Fibroblast of lung (primary cell): Measurements from ENCODE around the gene TOMM7.

Experiments
- CTCF ChIP-seq, 2 donors: IDR thresholded peaks in 1 of 2; conservative IDR thresholded peaks in 1 of 2; 1 replicate in 1 of 2; 2 replicates in 1 of 2; pipeline ENCODE4 v1.5.1; 2011 to 2012; ENCODE audit warnings: low read length in 2 of 2, control low read depth in 1 of 2, inconsistent platforms in 1 of 2, low read depth in 1 of 2, mild to moderate bottlenecking in 1 of 2
- EZH2 ChIP-seq: IDR thresholded peaks from 2 replicates; pipeline ENCODE4 v1.5.1; 2012; ENCODE audit warnings: low read length, control low read depth, mild to moderate bottlenecking; ENCODE audit errors: missing control alignments

GRCh38 chr7:22771194-22771871, 51.3 kb downstream of the TOMM7 start:
- no peak for TF ChIP-seq EZH2
- no peak for TF ChIP-seq CTCF (conservative IDR thresholded peaks at IDR 0.05 in 1 of 2, IDR thresholded peaks at IDR 0.05 in 1 of 2; ENCODE audit: low read depth in 1 of 2, low read length in 2 of 2)
